HuH-7.5 (cell line): Measurements from ENCODE around the gene THAP8.
A peak's percentile ranks its signal among the peaks of the same experiment; 100 is the strongest.

Source experiments
- DNase-seq: peaks from one replicate; pipeline ENCODE4 v3.0.0; 2011; ENCODE audit warnings: low spot score

THAP8 gene, protein sequence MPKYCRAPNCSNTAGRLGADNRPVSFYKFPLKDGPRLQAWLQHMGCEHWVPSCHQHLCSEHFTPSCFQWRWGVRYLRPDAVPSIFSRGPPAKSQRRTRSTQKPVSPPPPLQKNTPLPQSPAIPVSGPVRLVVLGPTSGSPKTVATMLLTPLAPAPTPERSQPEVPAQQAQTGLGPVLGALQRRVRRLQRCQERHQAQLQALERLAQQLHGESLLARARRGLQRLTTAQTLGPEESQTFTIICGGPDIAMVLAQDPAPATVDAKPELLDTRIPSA

DNA sequence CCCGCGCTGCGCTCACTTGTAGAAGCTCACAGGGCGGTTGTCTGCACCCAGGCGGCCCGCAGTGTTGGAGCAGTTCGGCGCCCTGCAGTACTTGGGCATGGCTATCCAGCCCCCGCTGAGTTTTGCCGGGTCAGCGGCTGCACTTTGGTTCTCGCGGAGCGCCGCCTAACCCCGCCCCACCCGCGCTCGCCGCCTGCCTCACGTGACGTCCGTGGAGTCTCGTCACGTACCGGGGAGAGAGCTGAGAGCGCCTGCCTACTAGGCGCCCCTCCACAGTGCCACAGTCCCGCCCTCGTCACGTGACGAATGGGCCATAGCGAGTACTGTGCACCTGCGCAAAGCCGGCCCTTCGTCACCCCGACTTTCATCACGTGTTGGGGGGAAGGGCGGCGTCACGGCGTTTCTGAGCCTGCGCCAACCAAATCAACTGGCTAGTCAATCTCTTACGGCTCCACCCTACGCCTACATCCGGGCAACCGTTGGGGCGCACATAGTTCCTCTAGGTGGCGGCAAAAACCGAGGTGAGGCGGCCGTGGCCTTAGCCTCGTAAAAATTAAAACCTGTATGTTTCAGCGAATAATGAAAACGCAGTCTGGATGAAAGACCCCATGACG lies at the start of gene THAP8:
THAP8 (minus strand) TSS at position 167 of the 614 bp plus-strand sequence; CDS start at position 99, 68 bp downstream.
- DNase-seq = peak; percentile 97

DNA sequence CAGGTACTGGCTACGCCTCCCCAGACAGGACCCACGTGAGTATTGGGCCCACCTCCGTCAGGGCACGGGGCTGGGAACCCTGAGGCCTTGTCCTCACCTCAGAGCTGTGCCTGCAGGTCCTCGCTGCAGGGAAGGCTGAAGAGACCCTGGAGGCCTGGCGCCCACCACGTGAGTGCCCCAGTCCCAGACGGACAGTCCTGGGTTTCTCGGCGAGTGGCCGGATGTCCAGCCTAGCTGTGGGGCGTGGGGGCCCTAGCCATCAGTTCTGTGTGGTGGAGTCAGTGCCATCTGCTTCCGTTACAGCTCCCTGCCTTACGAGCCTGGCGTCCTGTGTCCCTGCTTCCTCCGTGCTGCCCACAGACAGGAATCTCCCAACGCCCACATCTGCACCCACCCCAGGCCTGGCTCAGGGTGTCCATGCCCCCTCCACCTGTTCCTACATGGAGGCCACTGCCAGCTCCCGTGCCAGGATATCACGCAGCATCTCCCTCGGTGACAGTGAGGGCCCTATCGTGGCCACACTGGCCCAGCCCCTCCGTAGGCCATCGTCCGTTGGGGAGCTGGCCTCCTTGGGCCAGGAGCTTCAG lies 49.0 kb upstream of the THAP8 start:
- no peak for DNase-seq

DNA sequence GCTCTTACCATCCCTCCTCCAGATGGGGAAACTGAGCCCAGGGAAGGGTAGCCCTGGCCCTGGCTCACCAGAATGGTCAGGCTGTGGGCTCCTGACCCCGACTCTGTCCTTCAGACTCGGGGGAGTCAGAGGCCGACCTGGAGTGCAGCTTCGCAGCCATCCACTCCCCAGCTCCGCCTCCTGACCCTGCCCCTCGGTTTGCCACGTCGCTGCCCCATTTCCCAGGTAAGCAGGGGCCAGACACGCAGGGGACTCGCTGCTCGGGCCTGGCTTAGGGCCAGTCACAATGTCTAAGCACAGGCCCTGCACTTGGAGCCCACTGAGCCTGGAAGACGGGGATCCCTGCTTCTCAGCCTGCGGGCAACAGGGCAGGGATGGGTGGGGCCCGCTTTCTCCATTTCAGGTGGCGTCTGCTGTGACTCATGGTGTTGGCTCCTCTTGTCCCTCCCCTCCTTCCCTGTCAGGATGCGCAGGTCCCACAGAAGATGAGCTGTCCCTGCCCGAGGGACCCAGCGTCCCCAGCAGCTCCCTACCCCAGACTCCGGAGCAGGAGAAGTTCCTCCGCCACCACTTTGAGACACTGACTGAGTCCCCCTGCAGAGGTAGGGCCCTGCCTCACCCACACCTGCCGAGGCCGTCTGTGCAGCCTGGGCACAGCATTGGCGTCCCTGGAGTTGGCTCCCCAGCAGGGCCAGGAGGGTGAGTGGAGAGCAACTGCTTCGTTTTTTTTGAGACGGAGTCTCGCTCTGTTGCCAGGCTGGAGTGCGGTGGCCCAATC lies 47.7 kb upstream of the THAP8 start:
- no peak for DNase-seq

DNA sequence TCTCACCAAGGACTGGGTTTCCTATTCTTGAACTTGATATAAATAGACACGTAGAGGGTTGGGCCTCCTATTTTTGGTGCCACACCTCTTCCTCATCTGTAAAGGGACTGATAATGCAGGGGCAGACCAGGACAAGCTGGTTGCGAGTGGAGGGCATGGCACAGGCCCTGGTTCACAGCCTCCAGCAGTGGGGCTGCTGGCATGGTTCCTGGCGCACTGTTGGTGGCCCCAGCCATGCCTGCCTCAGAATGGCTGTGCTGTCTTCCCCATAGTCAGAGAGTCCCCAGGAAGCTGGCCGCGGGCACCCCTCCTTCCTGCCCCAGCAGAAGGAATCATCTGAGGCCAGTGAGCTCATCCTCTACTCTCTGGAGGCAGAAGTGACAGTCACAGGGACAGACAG lies 46.4 kb upstream of the THAP8 start:
- DNase-seq = peak; percentile 6

DNA sequence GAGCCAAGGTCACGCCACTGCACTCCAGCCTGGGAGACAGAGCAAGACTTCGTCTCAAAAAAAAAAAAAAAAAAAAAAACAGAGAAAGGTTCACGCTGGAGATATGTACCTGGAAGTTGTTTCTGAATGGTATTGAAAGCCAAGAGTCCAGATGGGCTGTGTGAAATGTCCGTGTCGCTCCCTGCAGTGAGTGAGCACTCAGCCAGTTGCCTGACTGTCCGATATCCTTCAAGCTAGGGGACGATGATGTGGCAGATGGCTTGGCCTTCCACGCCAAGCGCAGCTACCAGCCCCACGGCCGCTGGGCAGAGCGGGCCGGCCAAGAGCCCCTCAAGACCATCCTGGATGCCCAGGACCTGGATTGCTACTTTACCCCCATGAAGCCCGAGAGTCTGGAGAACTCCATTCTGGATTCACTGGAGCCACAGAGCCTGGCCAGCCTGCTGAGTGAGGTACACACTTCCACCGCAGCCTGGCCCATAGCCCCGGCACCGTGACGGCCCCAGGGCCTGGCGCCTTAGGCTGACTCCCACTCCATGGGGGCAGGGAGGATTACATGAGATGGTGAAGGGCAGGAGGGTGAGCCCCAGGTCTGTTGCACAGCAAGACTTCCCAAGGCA lies 45.2 kb upstream of the THAP8 start:
- no peak for DNase-seq

DNA sequence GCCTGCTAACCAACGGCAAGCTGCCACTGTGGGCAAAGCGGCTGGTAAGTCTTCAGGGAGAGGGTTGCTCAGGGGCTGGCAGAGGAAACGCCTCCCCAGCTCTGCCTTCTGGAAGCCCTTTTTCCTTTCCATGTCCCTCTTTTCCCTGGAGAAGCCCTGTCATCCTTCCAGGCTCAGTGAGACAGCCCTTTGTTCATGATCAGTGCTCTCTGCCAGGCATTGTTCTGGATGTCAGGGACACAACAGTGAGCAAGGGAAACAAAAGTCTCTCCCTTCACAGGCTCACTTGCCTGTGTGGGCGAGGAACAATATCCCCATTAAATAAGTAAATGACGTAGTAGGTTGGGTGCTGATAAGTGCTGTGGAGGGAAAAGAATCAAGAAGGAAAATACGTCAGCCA lies 43.0 kb upstream of the THAP8 start:
- no peak for DNase-seq

DNA sequence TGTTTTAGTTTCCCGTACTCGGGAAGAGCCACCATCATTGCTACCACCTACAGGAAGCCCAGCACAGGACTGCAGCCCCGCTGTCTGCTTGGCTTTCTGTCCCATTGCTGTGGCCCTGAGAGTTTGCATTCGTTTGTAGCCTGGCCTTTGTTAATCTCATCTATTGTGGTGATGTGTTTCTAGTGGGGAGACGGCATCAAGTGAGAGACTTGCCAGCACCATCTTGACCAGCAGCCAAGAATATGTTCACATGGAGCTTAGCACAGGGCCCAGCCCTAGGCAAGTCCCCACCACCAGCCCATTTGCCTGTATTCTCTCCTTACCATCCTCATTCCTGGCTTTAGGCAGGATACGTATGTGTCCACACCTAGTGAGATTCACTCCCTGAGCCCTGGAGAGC lies 39.6 kb upstream of the THAP8 start:
- DNase-seq = no peak

DNA sequence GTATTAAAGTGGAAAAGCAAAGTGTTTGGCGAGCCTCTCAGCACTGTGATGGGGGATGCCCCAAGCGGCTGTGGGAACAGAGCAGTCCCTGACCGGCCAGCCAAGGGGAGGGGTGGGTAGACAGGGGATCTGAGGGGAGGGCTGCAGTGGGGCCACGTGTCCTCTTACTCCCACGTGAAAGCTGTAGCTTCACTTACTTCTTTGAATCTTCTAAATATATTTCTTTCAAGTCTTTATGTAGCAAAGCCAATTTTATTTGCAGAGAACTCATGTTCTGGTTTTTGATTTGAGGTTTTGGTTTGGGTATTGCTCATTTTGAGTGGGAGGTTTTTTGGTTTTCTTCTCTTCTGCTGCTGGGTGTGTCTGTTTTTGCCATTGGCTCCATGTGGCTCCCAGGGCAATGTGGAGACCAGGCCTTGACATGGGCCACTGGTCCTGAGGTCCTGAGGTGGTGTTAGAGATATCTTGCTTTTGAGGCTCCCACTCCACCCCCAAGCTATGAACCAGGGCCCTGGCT lies 39.1 kb upstream of the THAP8 start:
- no peak for DNase-seq

DNA sequence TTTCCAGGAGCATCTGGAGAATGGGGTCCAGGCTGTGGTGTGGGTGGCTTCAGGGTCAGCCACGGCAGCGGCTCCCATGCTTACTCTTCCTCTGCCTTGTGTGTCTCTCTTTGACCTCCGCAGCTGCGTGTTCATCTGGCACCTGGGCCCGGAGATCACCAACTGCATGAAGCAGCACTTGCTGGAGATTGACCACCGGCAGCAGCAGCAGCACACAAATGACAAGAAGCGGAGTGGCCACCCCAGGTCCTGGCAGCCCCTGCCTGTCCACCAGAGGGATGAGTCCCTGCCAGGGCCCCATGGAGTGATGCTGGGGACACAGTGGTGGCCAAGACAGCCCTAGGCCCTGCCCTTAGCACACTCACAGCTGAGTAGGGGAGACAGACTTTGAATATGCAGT lies 38.5 kb upstream of the THAP8 start:
- DNase-seq = no peak

DNA sequence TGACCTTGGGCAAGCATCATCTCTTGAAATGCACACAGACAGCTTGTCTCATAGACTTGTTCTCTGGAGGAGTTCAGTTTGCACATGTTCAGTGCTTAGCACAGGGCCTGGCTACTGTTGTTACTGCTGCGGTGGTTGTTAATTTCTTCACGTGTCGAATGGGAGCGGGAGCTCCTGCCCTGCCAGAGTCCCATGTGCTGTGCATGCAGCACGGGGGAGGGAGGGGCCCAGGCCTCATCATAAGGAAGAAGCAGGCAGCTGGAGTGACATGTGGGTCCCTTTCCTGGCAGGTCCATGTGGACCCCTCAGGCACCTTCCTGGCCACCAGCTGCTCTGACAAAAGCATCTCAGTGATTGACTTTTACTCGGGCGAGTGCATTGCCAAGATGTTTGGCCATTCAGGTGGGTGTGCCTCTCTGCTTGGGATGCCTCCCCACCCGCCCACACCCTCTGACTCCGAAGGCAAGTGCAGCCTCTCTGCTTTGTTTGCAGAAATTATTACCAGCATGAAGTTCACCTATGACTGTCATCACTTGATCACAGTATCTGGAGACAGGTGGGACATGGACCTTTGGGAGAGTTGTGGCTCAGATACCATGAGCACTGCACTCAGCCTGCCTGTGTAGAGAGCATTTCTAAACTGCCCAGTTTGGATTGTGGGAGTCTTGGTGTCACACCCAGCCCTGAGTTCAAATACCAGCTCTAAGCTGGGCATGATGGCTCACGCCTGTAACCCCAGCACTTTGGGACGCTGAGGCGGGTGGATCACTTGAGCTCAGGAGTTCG lies 37.0 kb upstream of the THAP8 start:
- DNase-seq = no peak

DNA sequence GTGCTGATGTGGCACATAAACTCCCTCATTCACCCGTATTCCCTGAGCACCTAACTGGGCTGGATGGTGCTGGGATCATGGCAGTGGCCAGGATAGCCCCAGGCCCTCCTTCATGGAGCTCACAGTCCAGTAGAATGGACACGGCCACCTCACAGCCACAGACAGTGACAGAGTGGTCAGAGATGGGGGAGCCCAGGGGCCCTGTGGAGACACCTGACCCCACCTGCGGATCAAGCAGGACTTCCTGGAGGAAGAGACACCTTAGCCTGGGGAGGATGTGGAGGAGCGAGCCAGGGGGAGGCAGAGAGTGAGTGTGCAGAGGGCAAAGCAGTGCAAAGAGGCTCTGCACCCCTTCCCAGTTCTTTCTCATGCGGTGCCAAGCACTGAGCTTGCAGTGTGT lies 35.8 kb upstream of the THAP8 start:
- DNase-seq = no peak

DNA sequence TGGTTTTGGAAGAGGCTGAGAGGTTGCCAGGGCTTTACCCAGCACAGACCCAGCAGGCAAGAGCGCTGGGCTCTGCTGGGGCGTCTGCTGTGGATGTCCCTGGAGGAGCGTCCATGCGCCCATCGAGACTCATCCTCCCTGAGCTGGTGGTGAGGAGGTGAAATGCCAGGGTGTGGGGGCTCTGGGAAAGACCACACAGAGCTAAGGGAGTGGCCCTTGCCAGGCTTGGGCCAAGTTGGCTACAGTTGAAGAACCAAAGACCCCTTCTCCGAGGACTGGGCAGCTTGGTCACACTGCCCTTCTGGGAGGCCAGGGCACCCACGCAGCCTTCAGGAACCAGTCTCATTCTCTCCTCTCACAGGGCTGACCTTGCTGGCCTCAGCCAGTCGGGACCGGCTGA lies 32.2 kb upstream of the THAP8 start:
- DNase-seq = no peak

DNA sequence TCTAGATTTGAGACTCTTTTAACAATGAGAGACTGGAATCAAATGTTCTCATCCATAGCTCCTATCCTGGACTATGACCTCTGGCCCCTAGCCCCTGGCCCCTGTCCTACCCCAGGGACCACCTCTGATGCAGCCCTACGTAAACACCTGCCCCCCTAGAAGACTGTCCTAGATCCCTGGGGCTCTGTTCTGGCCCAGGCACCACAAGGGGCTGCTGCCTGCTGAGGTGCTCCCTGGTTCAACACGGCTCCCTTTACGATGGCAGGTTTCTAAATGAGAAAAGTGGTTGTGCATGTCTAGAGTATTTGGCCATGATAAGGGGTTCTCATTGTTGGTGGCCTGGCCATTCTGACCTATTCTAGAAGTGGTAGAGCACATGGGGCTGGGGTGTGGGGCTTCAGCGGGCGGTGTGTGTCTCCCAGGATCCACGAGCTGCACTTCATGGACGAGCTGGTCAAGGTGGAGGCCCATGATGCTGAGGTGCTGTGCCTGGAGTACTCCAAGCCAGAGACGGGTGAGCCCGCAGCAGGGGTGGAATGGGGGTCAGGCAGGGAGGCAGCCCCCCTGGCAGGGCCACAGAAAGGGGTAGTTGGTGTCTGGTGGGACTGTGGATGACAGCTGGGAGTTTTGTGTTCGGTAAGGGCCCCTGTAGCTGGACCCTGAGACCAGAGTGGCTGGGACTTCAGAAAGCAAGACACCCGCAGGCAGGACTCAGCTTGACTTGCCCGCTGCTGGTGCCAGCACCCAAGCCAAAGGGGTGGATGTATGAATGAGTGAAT lies 30.3 kb upstream of the THAP8 start:
- DNase-seq = no peak

DNA sequence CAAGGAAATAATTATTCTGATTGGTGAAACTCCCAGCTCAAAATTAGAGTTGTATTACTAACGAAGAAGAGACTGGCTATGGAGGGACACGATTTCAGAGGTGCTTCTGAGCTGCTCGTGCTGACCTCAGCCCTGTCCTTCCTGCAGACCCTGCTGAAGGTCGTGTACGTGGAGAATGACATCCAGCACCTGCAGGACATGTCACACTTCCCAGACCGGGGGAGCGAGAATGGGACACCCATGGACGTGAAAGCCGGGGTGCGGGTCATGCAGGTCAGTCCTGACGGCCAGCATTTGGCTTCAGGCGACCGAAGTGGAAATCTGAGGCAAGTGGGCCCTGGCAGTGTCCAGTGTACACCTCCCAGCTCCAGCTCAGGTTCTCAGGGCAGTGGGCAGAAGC lies 28.8 kb upstream of the THAP8 start:
- no peak for DNase-seq

DNA sequence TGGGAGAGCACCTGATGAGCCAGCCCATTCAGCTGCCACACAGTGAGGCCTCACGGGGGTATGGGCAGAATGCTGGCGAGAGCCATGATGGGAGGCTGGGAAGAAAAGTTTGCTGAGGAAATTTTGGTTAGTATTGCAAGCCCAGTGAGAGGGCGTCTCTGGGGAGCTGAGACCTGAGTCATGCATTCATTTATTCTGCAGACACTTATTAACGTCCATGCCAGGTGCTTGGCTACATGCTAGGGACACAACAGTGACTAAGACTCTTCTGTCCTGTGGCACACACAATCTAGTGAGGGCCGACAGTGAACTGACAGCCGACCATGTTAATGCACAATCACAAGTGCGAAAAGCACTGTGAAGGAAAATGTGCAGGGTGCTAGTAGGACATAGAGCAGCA lies 27.8 kb upstream of the THAP8 start:
- DNase-seq = no peak

DNA sequence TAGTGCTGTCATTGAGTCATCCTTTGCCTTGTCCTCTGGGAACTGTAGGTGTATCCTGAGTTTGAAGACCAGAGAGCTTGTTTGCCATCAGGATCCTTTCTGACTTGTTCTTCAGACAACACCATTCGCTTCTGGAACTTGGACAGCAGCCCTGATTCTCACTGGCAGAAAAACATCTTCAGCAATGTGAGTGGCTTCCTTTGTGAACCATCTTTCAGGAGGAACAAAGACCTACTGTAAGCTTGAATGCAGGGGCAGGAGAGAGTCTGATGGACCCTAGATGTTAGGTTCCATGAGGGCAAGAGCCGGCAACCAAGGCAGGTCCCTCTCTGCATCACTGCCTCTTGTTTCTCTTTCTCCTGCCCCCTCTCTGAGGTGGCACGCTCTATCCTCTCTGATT lies 27.3 kb upstream of the THAP8 start:
- no peak for DNase-seq

DNA sequence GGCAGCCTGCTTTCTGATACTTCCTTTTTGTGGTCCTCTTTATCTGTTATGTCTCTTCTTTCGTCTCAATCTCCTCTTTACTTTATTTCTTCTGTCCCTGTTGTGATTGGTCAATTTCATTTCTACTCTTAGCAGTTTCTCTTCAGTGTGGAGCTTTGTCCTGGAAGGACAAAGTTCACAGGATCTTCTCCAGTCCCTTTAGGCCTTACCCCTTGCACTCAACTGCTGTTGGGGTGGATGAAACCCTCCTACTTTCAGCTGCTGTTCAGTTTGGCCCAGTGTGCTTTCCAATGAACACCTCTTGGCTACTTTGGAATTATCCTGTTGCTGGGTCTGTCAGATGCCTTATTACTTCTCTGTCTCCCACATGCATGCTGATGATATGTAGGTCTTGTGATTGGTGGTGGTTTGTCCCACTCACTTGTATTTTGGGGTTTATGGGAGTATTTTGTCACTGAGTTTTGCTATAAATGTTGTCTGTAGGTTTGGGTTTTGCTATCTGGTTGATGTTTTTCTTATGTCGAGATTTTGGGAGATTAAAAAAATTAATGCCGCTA lies 25.4 kb upstream of the THAP8 start:
- DNase-seq = no peak

DNA sequence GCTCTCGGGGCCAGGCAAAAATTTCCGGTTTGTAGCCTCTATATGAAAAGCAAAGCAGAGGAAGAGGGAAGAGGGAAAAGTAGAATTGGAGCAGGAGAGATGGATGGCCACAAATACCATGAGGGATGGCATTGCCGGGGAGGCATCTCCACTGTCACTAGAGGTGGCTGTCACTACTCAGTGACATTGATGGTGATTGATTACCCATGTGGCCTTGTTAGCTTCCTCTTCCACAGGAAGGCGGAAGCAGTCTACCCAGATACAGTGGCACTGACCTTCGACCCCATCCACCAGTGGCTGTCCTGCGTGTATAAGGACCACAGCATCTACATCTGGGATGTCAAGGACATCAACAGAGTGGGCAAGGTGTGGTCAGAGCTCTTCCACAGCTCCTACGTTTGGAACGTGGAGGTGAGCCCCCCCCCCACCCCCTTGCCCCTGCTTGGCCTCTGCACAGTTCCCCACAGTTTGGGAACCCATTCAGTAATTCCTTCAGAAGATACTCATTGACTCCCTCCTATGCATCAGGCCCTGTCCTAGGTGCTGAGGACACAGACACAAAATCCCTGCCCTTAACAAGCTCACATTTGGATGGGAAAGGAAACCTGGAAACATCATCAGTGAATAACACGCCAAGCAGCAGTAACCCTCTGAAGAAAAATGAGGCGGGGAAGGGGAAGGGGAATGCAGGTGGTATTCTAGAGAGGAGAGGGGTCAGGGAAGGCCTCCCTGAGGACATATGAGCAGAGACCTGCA lies 19.2 kb upstream of the THAP8 start:
- no peak for DNase-seq

DNA sequence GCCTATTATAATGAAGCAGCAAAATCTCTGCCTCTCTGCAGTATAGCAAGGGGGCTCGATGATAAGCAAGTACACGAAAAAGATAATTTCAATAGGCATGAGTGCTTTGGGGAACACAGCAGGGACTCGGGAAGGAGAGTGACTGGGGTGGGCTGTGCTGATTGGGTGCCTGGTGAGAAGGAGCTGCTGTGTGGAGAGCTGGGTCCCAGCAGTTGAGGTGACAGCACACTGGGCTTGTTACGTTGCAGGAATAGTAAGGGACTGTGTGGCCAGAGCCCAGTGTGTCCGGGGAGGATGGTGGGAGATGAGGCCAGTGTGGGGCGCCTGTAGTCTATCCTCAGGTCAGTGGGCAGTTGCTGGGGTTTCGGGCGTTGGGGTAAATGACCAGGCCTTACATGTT lies 18.0 kb upstream of the THAP8 start:
- DNase-seq = no peak
